CD4-positive, alpha-beta T cell treated with Interferon gamma for 1 hour (primary cell): ENCODE results near the gene ZSWIM4.

ENCODE experiments used
- DNase-seq: peaks from one replicate; pipeline ENCODE4 v3.0.0-alpha.2; 2020

The ZSWIM4 gene

GRCh38 chr19:13835791-13836723 lies 40.8 kb downstream of the ZSWIM4 start:
- peak; percentile 72 for DNase-seq

DNA sequence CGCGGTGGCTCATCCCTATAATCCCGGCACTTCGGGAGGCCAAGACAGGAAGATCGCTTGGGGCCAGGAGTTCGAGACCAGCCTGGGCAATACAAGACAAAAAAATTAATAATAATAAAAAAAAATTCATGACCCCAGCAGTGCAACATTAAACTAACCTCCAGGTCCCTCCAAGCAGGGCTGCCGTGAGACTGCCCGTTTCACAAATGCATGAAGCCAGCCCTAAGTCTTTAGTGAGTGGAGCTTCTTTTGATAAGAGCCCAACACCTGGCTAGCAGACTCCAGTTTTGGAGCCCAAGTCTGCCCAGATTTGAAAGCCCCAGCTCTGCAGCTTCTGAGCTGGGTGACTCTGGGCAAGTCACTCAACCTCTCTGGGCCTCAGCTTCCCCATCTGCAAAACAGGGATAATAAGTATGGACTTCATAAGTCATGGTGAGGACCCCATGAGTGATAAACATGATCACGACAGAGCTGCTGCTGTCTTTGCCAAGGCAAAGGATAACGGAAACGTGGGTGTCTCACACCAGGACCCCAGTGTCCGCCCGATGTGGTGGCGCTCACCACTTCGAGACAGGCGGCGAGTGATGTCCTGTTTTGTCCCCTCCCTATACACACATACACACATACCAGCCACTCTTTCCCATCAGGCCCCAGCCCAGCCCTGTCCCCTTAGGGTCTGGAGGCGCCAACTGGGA lies 43.3 kb downstream of the ZSWIM4 start:
- DNase-seq, result no peak

DNA sequence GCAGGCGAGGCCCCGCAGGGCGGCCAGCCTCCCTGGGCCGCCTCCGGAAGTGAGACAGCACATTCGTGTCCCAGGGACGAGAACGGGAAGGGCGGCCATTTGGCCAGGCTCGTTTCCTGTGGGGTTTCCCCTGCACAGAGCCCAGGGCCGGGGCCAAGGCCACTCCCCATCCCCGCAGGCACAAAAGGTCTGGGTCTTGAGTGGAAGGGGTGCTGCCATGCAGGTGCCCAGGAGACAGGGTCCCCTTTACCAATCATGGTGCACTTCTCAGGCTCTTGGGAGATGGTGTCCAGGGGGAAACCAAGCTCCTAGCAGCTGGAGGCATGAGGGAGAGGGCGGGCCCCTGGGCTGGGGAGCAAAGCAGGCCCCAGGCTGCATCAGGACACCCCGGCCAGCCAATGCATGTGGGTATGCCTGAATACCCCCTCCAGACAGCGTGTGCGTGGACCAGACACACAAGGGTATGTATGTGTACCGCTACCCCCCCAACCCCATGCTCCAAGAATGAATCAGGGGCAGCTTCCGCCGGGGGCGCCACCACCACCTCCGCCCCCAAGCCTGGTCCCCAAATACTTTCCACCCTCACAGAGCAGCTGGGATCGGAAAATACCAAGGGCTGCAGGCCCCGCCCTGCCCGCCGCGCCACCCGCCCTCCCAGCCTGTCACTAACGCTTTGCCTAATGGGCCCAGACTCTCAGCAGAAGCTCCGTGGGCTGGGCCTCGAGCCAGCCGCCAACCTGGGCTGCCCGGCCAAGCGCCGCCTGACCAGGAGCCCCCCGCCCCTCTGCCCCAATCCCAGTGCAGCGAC lies 44.1 kb downstream of the ZSWIM4 start:
- peak; percentile 88 for DNase-seq

DNA sequence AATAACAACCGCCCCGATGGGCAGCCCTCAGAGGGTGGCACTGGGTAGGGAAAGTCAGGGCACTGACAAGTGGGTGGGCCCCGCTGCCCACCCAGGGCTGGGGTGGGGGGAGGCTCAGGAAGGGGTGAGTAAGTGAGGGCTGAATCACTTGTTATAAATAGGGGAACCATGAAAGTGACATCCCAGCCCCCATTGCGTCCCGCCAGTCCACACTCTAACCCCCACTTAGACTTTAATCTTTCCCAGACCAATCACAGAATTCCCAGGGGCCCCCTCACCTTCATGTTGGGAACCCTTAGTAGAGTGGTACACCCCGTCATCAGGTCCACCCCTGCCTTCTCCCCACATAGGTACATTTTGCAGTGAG lies 44.7 kb downstream of the ZSWIM4 start:
- DNase-seq, result no peak

GRCh38 chr19:13840305-13841085 lies 45.3 kb downstream of the ZSWIM4 start:
- DNase-seq, result peak; percentile 79

- peak; percentile 71 for DNase-seq
Measured at GRCh38 chr19:13841086-13841961, 46.1 kb downstream of the ZSWIM4 start.

GRCh38 chr19:13841962-13842290 lies 46.7 kb downstream of the ZSWIM4 start:
- DNase-seq, result no peak

DNA sequence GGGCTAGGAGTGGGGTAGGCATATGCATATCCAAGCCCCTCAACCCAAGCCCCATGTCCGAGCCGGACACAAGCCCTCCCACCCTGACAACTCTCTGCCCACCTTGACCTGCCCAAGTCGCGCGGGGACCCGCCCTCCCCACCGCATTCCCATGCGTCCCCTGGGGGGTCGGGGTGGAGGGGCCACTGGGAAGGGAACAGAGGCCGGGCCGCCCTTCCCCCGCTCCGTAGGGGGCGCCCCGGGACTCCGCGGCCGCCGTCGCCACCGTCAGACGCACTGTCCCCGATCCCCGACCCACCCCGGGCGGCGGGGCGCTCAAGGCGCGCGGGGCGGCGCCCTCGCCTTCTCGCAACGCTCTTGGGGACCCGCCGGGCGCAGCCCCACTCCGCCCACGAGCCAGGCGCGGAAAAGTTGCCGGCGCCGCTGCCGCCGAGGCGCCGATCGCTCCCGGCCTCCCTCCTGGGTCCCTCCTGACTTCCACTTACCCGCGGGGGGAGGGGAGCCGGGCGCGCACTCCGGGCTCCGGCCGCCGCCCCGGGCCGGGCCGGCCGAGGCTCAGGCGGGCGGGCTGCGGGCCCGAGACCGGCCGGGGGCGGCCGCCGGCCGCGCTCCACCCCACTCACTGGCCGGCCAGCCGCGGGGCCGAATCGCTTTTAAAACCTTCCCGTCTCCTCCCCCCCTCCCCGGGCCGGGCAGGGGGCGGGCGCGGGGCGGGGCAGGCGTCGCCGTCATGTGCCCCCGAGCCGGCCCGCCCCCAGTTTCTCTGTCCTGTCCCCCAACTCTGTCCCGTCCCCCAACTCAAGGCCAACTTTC lies 47.3 kb downstream of the ZSWIM4 start:
- DNase-seq, result peak; percentile 91

GRCh38 chr19:13843104-13843921 lies 48.1 kb downstream of the ZSWIM4 start:
- no peak for DNase-seq

- no peak for DNase-seq
Measured at GRCh38 chr19:13844130-13844631, 48.9 kb downstream of the ZSWIM4 start.

GRCh38 chr19:13846557-13847406 lies 51.5 kb downstream of the ZSWIM4 start:
- DNase-seq, result peak; percentile 100

- peak; percentile 90 for DNase-seq
Measured at GRCh38 chr19:13847407-13848339, 52.4 kb downstream of the ZSWIM4 start.

- DNase-seq, result no peak
Measured at GRCh38 chr19:13848340-13848677, 53.1 kb downstream of the ZSWIM4 start.

DNA sequence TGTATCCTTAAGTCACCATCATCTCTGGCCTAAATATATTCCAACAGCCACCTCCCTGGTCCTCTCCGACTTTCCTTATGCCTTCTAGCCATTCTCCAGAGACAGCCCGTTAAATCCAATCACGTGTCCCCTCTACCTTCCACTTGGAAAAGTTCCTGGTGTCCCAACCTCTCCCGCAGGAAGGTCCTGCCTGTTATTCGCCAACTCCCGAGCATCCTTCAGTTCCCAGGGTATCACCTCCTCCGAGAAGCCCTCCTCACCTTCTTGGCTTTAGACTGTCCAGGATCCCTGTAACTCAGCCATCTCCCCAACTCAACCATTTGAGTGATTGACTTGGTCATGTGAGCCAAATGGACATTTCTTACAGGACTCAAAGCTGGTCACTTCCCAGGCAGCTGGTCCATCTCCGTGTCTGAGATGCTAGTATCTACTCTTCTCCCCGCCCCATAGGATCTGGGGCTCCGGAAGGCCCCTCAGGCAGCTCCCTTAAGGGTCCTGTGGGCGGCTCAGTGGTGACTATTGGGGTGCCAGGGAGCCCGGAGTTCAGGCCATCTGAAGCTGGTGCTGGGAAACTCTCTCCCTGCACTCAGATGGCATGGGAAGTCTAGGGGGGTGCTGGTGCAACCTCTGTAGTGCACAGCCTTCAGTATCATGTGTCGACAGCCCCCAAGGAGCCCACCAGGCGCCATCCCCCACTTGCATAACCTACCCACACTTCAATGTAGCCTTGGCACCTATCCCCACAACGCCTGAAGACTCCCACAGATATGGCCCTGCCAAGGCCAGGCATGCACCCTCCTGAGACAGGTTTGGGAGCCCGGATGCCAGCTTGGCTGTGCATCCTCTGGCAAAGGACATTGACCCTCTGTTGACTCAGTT lies 53.8 kb downstream of the ZSWIM4 start:
- DNase-seq, result no peak

DNA sequence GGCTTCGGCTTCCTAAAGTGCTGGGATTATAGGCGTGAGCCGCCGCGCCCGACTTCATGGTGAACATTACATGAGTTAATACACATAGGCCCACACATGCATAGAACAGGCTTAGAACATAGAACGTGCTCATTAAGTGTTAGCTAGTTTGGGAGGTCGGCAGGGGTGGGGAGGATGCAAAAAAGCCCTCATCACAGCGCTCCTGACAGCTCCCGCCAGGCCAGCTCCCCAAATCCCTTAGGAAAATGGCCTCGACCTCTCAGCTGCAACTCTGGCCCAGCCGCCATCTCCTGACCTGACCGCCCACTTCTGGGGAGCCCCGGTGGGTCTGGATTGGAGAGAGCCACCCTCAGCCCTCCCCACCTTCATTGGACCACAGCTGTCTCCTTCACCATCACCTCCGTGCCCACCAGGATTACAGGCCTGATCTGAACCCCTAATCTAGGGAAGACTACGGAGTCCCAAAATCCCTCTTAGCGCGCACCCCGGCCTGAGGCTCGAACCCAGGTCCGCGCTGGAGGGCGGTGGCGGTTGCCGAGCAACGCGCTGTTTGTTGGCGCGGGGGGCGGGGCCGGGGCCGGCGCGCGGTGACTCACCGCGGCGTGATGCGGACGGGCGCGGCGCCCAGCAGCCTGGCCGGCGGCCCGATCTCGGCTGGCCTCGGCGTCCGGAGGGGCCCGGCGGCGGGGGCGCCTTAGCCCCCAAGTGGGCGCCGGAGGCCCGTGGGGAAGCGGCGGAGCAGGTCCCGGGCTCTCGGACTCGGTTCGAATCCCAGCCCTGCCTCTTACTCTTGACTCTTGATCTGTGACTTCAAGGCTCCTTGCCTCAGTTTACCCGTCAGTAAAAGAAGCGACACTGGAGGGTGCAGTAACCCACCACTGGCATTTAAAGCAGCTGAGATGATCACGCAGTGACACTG lies 55.0 kb downstream of the ZSWIM4 start:
- peak; percentile 83 for DNase-seq
